ENCODE measurements around the gene VPS8. TPM values are rescaled to one million over a fixed set of nuclear protein-coding genes. Genes with fewer than 3 reads are reported as not detected.

Gene VPS8
- total RNA-seq, 1 experiment from 2014 or later: 39.7 TPM

- H2AFZ ChIP-seq (ENCODE audit: low read length): no peak overlapping the region
Observed at GRCh38 chr3:185069037-185070030, 257.4 kb downstream of the VPS8 start.

More at GRCh38 chr3:185069037-185070030, 257.4 kb downstream of the VPS8 start:
- Histone ChIP-seq H3K23ac (ENCODE audit: insufficient read length, low read depth, low read length) (no peak overlapping the region), H3K4me1 (ENCODE audit: insufficient read depth, low read length) (0 out of 2 replicates have a peak, but pooled peaks cover 3% of the 10 kb centered on the region), H2BK15ac (ENCODE audit: low read depth, low read length) (no peak overlapping the region), H3T11ph (ENCODE audit: low read length) (no peak overlapping the region), H3K79me2 (ENCODE audit: insufficient read depth, low read length) (no peaks in the 10 kb centered on the region), H2BK12ac (ENCODE audit: insufficient read length, low read depth, low read length) (no peak overlapping the region), H2BK5ac (ENCODE audit: insufficient read length, low read length) (no peak overlapping the region), H2BK120ac (ENCODE audit: low read depth, low read length, poor library complexity, severe bottlenecking) (no peak overlapping the region), H3K27ac (ENCODE audit: insufficient read length, low read depth, low read length) (no peak overlapping the region), H3K56ac (ENCODE audit: insufficient read length, low read depth, low read length) (no peak overlapping the region), H2AK5ac (ENCODE audit: insufficient read length, low read length) (no peak overlapping the region), H2BK20ac (ENCODE audit: low read depth, low read length, poor library complexity, severe bottlenecking) (no peak overlapping the region), H3K27me3 (ENCODE audit: insufficient read depth, low read length) (no peaks in the 10 kb centered on the region), H4K20me1 (ENCODE audit: control insufficient read depth, insufficient read depth, insufficient read length) (no peaks in the 10 kb centered on the region), H3K79me1 (ENCODE audit: insufficient read depth, low read depth, low read length, poor library complexity, severe bottlenecking) (no peaks in the 10 kb centered on the region), H3K23me2 (ENCODE audit: insufficient read length, low read depth, low read length, poor library complexity, severe bottlenecking) (no peaks in the 10 kb centered on the region), H3K9me3 (ENCODE audit: control insufficient read depth, low read depth, low read length) (no peaks in the 10 kb centered on the region), H4K91ac (ENCODE audit: insufficient read length, low read depth, low read length) (no peak overlapping the region), H3K4ac (ENCODE audit: low read depth, low read length) (no peak overlapping the region), H3K14ac (ENCODE audit: insufficient read depth, low read length) (peak overlapping the region; percentile 58), H4K5ac (ENCODE audit: insufficient read length, low read depth, low read length) (no peak overlapping the region), H3K9ac (ENCODE audit: extremely low read depth, insufficient read length, low read length) (no peak overlapping the region), H3K4me2 (ENCODE audit: insufficient read depth, insufficient read length, low read length) (no peak overlapping the region), H3K18ac (ENCODE audit: insufficient read length, low read depth, low read length) (no peak overlapping the region), H4K8ac (replicated peaks; ENCODE audit: insufficient read length, low read depth, low read length) (no peak overlapping the region)
- Mint-ChIP-seq H3K9me3 (no peaks in the 10 kb centered on the region), H3K4me1 (peaks cover 8 to 20% of the 10 kb centered on the region in 2 experiments; a peak in 3 of 4 replicates), H3K27me3 (ENCODE audit: low read depth) (peaks cover 1% of the 10 kb centered on the region), H3K36me3 (ENCODE audit: insufficient read depth in 1 of 3, low read depth in 3 of 3) (no peaks in the 10 kb centered on the region), H3K4me3 (no peak overlapping the region), H3K27ac (peak overlapping the region in 1 of 3 experiments; percentile 62; a peak in 1 of 7 replicates)
- TF ChIP-seq, protein P1, sequence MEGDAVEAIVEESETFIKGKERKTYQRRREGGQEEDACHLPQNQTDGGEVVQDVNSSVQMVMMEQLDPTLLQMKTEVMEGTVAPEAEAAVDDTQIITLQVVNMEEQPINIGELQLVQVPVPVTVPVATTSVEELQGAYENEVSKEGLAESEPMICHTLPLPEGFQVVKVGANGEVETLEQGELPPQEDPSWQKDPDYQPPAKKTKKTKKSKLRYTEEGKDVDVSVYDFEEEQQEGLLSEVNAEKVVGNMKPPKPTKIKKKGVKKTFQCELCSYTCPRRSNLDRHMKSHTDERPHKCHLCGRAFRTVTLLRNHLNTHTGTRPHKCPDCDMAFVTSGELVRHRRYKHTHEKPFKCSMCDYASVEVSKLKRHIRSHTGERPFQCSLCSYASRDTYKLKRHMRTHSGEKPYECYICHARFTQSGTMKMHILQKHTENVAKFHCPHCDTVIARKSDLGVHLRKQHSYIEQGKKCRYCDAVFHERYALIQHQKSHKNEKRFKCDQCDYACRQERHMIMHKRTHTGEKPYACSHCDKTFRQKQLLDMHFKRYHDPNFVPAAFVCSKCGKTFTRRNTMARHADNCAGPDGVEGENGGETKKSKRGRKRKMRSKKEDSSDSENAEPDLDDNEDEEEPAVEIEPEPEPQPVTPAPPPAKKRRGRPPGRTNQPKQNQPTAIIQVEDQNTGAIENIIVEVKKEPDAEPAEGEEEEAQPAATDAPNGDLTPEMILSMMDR (conservative IDR thresholded peaks at IDR 0.05): peak; percentile 58; the same call in 2 of the 3 replicates
- no CpG with 5 or more reads among the region's 28 CpGs for WGBS (ENCODE audit: extremely low coverage, insufficient read length, low lambda C conversion rate)
- peak; percentile 91 for DNase-seq
